Cardiac muscle cell (in vitro differentiated cells and primary cell): Measurements from ENCODE around the gene MLPH. TPM values are rescaled to one million over a fixed set of nuclear protein-coding genes. Genes with fewer than 3 reads are reported as not detected.

Experiments used
- DNase-seq, 2 donors: peaks; one replicate each; pipeline versions ENCODE4 v3.0.0 to v3.0.0-alpha.2; 2010 to 2017; ENCODE audit warnings: low read depth in 1 of 2, low spot score in 1 of 2
- H3K27ac ChIP-seq: fragments of 200-600 bp; sonication (generic); 2 replicates; pipeline ENCODE4 v1.5.1; 2016
- H3K27me3 ChIP-seq: fragments of 200-600 bp; sonication (generic); 2 replicates; pipeline ENCODE4 v1.6.0; 2016; ENCODE audit warnings: control low read depth
- H3K36me3 ChIP-seq: fragments of 200-600 bp; sonication (generic); 2 replicates; pipeline ENCODE4 v1.5.1; 2016; ENCODE audit warnings: control low read depth
- H3K4me1 ChIP-seq: fragments of 200-600 bp; sonication (generic); 2 replicates; pipeline ENCODE4 v1.8.1; 2017; ENCODE audit warnings: low read depth, mild to moderate bottlenecking, mixed run types
- H3K4me3 ChIP-seq: fragments of 200-600 bp; sonication (generic); 2 replicates; pipeline ENCODE4 v1.5.1; 2016; ENCODE audit warnings: mild to moderate bottlenecking
- H3K9me3 ChIP-seq: fragments of 200-600 bp; sonication (generic); 2 replicates; pipeline ENCODE4 v1.5.1; 2017; ENCODE audit warnings: low read depth, mild to moderate bottlenecking, control low read depth
- CTCF ChIP-seq: IDR thresholded peaks from 2 replicates; pipeline ENCODE4 v1.5.1; 2012; ENCODE audit warnings: low read depth, mild to moderate bottlenecking, low read length
- polyA plus RNA-seq: library from polyadenylated mRNA; unstranded; fragments of >200 nt; fragmentation: Nextera tagmentation; extraction: Ambion mirVana; gene quantifications from 2 replicates; pipeline ENCODE4 v1.2.1, GENCODE V29; 2016
- total RNA-seq: library from RNA; depleted of rRNA; stranded (reverse); fragments of >200 nt; gene quantifications from 2 replicates; pipeline ENCODE4 v1.2.3, GENCODE V29; 2016

Gene MLPH
- total and polyA plus RNA-seq, 2 experiments from 2014 or later = 0.27 to 1.4 TPM

GRCh38 chr2:237444071-237444470 is 43.0 kb upstream of the MLPH start:
- no peak overlapping the region for H3K4me3 ChIP-seq
- H3K36me3 ChIP-seq = no peaks in the 10 kb centered on the region
- no peaks in the 10 kb centered on the region for H3K9me3 ChIP-seq
- H3K4me1 ChIP-seq = peaks cover under 1% of the 10 kb centered on the region
- no peak for DNase-seq
- H3K27me3 ChIP-seq = no peaks in the 10 kb centered on the region
- TF ChIP-seq CTCF = no peak
- H3K27ac ChIP-seq = no peak overlapping the region

GRCh38 chr2:237445611-237446337 is 41.3 kb upstream of the MLPH start:
- no peaks in the 10 kb centered on the region for H3K9me3 ChIP-seq
- H3K36me3 ChIP-seq = no peaks in the 10 kb centered on the region
- no peak overlapping the region for H3K4me3 ChIP-seq
- no peak for DNase-seq
- H3K27me3 ChIP-seq = no peaks in the 10 kb centered on the region
- H3K4me1 ChIP-seq = peaks cover 5% of the 10 kb centered on the region
- no peak for TF ChIP-seq CTCF
- no peak overlapping the region for H3K27ac ChIP-seq

- Histone ChIP-seq H3K27me3 (no peaks in the 10 kb centered on the region), H3K27ac (no peak overlapping the region), H3K9me3 (no peaks in the 10 kb centered on the region), H3K4me1 (peaks cover 5% of the 10 kb centered on the region), H3K36me3 (no peaks in the 10 kb centered on the region), H3K4me3 (no peak overlapping the region)
- no peak for TF ChIP-seq CTCF
- DNase-seq = peak in 1 of 2 donors; percentile 73
Measured at GRCh38 chr2:237446338-237446665, 40.7 kb upstream of the MLPH start.

- H3K27ac ChIP-seq = no peak overlapping the region
- no peaks in the 10 kb centered on the region for H3K36me3 ChIP-seq
- H3K4me1 ChIP-seq = peaks cover 5% of the 10 kb centered on the region
- no peak overlapping the region for H3K4me3 ChIP-seq
- no peaks in the 10 kb centered on the region for H3K27me3 ChIP-seq
- DNase-seq = no peak
- no peaks in the 10 kb centered on the region for H3K9me3 ChIP-seq
- TF ChIP-seq CTCF = no peak
Measured at GRCh38 chr2:237447496-237447895, 39.6 kb upstream of the MLPH start.

GRCh38 chr2:237448171-237448570 is 38.9 kb upstream of the MLPH start:
- DNase-seq = no peak
- no peak for TF ChIP-seq CTCF
- peaks cover 5% of the 10 kb centered on the region for H3K4me1 ChIP-seq
- H3K27me3 ChIP-seq = no peaks in the 10 kb centered on the region
- no peaks in the 10 kb centered on the region for H3K9me3 ChIP-seq
- H3K4me3 ChIP-seq = no peak overlapping the region
- no peaks in the 10 kb centered on the region for H3K36me3 ChIP-seq
- no peak overlapping the region for H3K27ac ChIP-seq
